NCI-H446 (cell line): ENCODE measurements around the gene EDNRA.

Experiments used
- DNase-seq, 2 experiments: peaks; one replicate each; lab custom pipeline; 2025; lab: John Stamatoyannopoulos, UW

EDNRA gene

DNA sequence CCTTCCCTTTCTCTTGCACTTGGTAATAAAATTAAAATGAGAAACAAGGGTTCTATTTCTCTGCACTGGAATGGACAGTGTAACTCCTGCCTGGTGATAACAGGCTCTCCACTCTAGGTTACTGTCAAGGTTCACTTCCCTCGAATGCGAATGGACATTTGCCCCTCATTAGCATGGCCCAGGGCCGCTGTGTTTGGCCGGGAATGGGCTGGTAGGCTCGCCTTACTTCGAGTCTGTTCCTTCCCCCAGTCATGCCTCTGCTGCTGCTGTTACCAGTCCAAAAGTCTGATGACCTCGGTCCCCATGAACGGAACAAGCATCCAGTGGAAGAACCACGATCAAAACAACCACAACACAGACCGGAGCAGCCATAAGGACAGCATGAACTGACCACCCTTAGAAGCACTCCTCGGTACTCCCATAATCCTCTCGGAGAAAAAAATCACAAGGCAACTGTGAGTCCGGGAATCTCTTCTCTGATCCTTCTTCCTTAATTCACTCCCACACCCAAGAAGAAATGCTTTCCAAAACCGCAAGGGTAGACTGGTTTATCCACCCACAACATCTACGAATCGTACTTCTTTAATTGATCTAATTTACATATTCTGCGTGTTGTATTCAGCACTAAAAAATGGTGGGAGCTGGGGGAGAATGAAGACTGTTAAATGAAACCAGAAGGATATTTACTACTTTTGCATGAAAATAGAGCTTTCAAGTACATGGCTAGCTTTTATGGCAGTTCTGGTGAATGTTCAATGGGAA lies 61.5 kb downstream of the EDNRA start:
- no peak for DNase-seq

DNA sequence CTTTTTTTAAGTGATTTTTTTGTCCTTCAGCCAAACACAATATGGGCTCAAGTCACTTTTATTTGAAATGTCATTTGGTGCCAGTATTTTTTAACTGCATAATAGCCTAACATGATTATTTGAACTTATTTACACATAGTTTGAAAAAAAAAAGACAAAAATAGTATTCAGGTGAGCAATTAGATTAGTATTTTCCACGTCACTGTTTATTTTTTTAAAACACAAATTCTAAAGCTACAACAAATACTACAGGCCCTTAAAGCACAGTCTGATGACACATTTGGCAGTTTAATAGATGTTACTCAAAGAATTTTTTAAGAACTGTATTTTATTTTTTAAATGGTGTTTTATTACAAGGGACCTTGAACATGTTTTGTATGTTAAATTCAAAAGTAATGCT lies 62.1 kb downstream of the EDNRA start:
- no peak for DNase-seq

DNA sequence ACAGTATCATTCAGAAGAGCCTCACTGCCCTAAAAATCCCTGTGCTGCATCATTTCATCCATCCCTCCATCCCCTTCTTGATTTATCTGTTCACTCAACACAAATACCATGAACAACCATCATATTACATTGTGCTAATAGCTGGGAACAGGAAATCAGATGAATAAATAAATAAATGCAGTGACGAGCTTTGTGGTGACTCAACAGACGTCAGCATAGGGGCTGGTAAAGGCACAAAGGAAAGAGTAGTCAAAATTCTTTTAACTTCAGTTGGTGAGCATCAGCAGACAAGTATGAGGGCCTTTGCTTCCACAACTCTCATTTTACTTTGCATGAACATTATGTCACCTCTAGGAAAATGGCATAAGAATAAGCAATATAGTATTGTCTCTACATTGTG lies 65.5 kb downstream of the EDNRA start:
- DNase-seq = no peak

DNA sequence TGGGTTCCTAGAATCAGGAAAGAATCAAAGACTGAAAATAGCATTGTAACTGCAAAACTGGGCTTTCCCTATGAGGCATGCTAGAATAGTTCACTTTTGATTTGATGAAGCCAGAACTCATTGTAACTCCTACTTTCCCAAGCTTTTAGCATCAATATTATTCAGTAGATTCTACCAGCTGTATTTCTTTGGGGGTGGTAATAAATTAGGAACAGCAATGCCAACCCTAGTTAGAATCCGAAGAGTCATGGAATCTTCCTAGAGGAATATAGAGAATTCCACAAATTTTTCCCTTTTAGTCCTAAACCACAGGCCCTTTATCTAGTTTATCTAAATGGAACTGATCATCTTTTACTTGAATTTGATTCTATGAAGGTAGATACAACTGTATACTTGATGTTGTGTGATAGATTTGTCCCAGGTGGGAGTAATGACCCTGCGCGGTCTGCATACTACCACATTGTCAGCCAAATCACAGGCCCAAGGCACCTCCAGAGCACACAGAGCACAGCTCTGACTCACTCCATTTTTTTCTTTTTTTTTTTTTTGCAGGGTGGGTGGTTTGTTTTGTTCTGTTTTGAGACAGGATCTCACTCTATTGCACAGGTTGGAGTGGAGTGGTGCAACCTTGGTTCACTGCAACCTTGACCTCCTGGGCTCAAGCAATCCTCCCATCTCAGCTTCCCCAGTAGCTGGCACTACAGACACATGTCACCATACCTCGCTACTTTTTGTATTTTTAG lies 66.6 kb downstream of the EDNRA start:
- DNase-seq = no peak

DNA sequence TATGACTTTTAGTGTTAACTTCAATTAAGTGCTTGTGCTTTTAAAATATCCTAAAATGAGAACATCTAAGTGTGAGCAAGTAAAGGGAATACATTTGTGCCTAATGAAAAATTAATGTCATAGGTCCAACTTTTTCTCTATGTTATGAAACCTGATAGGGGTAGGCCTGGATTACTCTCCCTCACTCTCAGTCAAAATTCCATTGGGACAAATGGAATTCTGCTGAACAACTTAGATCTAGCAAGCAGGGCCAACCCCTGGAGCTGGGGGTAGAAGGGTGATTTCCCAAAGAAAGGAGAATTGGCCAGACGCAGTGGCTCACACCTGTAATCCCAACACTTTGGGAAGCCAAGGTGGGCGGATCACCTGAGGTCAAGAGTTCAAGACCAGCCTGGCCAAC lies 67.4 kb downstream of the EDNRA start:
- DNase-seq = no peak

DNA sequence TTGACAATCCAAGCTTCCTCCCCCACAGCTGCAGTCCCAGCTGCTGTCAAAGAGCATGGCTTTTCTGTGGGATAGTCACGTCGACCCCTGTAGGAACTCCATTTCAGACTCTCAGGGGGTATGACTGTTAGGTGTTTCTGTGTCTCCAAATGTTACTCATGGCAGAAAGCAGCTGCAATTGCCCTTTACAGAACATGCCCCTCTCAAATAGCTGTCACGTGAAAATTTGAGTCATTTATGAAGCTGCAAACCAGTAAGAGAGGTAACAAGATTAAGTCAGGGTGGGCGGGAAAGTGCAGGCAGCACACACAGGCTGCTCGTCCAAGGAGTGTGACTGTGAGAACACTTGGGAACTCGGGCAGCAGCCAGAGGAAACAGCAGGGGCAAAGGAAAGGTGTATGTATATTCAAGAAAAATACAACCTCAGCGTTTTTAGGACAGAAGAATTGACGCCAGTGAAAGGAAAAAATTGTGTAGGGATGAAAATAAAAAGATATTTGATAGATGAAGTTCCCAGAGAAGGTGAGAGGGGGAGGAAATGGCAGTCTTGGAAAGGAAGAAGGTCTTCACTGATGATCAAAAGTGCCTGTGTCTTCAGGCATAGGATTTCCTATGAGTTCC lies 69.8 kb downstream of the EDNRA start:
- DNase-seq = no peak

DNA sequence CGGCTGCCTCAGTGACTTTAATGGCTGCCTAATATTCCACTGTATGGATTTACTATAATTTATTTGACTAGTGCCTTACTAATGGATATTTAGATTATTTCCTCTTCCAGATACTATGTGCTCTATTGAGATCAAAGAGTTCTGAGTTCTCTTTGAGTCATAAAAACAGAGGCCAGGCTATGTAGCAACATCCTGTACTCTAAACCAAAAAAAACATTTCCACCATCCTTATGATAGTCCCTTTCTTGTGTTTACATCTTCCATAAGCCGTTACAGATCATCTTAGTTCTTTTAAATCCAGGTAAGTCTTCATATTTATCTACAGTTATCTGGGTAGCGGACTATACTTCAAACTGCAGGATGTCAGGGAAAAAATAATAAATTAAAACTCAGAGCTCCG lies 79.7 kb downstream of the EDNRA start:
- no peak for DNase-seq

DNA sequence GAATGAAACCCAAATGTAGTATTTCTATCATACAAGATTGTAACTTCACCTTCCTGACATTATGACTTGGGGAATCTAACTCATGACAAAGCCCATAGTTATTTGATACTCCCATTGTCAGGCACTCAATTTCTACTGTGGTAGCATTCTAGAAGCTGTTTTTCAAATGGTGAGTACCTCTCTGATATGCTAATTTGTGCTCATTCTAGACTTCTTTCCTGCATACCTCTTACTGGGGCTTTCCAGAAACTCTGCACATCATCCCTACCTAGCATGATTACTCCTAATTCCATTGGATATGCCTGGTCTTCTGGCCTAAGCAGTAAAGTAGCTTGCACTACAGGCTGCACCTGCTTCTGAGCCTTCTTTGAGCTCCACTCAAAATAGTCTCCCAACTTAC lies 85.9 kb downstream of the EDNRA start:
- no peak for DNase-seq

DNA sequence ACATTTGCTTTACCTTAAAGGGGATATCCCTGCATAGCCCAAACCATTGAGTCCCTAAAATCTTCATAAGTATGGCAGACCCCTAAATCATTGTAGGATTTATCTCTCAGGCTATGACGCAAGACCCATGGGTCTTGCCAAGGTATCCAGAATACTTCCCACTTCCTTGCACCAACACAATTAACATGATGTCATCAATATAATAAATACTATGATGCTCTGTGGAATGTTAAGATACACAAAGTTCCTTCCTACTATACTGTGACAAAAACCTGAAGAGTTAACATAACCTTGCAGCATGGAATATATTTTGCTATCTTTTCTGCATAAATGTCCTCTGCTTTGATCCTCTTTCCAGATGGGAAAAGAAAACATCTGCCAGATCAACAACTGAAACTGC lies 86.4 kb downstream of the EDNRA start:
- no peak for DNase-seq

DNA sequence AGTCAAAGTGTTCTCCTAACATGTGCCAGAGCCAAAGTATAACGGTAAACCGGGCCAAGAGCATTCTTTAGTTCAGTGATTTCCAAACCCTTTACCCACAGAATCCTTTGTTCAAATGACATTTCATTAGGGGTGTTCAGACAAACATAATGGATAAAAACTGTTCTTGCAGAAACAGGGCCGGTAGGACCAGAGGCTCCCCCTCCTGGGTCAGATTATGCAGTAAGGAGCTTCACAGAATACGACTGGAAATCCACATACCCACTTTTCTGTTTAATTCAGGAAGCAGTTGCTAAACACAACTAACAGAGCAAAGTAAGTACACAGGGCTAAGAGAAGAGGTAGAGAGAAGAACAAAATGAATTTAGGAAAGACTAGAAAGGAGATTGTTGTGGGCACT lies 89.7 kb downstream of the EDNRA start:
- DNase-seq = no peak

DNA sequence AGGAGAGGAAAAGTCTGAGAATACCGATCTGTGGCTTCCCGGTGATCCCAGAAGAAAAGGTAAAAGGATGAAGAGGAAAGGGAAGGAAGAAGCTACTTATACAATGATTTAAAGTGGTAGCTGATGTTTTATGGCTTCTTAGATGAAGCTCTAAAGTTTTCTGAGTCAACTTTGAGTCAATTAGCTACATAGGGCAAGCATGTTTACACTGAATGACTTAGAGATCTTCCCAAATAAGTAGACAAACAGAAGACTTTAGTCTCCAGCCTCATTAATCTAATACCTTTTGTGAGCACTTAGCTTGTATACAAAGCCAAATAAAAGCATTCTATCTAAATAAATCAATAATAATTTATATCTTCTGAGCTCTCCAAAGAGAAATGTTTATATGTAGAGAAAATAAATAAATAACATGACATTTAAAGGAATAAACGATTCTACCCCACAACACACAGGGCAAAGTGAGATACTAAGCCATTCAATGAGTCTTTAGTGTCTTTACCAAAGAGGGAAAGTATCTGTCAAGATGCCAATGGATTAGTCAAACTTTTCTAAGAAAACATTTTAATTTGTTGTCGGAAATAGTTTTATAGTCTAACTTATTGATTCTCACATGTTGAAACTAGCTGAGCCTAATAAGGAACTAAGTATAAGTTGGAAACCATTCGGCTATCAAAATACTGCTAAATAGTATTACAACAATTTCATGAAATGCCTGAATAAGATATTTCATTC lies 90.3 kb downstream of the EDNRA start:
- no peak for DNase-seq

DNA sequence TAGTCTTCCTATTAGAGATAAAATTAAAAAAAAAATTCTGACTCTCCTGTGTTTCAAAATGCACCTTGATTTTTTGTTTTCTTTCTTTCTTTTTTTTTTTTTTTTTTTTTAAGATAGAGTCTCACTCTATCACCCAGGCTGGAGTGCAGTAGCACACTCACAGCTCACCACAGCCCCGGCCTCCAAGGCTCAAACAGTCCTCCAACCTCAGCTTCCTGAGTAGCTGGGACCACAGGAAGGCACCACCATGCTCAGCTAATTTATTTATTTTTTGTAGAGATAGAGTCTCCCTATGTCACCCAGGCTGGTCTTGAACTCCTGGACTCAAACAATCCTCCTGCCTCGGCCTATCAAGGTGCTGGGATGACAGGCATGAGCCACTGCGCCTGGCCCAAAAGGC lies 95.2 kb downstream of the EDNRA start:
- DNase-seq = no peak

DNA sequence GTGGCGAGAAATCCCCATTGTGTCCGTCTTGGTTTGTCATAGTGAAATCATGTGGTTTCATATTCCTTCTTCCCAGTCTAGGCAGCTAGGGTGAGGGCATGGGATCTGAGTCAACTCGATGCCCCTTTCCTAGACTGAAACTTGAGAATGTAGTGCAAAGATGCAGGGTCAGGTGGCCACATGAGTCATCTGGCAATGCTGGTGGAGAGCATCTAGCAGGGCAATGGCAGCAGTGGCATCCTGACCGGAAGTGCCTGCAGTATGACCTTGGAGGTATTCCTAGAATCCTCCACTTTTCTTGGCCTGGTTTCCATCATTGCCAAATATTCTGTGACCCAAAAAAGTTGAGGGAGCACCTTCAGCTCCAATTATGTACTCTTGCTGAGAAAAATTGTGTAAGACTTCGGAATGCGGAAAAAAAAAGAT lies 97.2 kb downstream of the EDNRA start:
- DNase-seq = no peak

DNA sequence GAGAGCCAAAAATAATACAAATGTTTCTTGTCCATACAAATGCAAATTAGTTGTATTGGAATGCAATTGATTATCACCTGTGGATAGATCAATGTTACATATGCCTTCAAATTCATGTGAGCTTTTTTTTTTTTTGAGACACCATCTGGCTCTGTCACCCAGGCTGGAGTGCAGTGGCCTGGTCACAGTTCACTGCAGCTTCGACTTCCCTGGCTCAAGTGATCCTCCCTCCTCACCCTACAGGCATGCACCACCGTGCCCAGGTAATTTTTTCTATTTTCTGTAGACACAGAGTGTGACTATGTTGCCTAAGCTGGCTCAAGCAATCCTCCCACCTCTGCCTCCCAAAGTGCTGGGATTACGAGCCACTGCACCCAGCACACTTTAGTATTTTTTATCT lies 97.7 kb downstream of the EDNRA start:
- DNase-seq = no peak

DNA sequence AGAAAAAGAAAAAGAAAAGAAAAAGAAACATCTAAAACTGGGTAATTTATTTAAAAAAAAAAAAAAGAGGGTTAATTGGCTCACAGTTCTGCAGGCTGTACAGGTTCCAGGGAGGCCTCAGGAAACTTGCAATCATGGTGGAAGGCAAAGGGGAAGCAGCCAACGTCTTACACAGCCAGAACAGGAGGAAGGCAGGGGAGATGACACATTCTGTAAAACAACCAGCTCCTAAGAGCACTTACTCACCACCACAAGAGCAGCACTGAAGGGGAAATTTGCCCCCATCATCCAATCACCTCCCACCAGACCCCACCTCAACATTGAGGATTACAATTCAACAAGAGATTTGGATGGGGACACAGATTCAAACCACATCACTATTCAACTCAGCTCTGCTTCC lies 99.5 kb downstream of the EDNRA start:
- DNase-seq = no peak

DNA sequence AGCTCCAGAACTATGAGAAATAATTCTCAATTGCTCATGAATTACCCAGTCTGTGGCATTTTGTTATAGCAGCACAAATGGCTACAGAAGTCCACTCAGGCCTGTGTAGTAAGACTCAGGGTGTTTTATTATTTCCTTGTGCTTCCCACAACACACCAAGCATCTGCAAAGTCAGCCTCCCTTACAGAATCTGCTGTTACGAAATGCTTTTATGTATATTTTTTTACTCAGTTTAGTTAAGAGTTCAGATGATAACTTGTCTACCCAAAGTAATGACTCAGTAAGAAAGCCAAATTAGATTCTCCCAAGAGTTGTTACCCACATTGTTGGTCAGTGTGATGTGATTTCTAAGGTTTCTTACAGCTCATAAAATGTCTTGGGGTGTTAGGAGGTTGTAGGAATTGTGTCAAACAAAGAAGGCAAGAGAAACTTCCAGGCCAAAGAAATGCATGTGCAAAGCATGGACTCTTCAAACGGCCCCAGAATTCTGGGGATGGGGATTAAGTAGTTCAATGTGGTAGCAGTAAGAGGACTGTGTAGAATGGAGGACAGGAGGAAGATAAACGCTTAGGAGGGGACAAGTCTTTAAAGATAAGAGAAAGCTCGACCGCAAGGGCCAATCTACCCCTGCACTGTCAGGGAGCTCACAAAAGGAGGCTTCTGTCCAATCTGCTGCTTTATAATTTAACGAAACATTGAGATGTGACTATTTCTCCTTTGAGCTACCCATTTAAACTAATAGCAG lies 100.9 kb downstream of the EDNRA start:
- no peak for DNase-seq

DNA sequence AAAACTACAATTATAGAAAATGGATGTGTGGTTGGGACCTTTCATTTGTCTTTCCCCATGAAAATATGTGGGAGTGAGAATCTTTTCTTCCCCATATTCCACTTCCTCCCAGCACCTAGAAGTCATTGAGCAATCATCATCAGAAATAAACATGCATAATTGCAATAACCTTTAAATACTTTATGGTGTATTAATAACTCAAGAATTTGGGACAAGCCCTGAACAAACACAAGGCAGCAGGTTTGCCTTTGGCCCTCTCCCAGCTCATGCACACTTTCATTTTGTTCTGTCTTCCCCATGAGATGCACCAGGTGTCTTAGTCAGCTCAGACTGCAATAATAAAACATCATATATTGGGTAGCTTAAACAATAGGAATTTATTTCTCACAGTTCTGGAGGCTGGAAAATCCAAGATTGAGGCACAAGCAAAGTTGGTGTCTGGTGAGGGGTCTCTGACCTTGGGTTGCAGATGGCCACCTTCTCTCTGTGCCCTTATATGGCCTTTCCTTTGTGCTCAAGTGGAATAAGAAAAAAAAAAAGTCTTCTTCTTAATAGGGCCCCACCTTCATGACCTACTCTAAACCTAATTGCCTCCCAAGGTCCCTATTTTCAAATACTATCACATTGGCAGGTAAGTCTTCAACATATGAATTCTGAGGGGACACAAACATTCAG lies 101.6 kb downstream of the EDNRA start:
- no peak for DNase-seq

DNA sequence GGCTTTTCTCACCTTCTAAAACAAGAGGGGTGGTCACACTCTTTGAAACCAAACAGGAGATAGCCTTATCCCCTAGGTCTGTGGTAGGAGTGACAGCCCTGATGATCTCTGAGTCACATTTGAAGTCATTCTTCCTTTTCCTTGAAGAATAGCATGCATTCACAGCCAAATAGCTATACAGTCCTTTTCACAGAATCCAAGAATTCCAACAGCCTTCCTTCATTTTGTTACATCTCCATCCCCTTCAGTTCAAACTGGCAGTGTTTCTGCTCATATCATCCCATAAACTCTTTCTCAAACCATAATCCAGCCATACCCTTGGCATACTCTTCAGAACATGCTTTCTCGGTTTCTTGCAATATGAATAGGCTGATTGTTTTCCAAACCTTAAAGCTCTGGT lies 103.0 kb downstream of the EDNRA start:
- no peak for DNase-seq

DNA sequence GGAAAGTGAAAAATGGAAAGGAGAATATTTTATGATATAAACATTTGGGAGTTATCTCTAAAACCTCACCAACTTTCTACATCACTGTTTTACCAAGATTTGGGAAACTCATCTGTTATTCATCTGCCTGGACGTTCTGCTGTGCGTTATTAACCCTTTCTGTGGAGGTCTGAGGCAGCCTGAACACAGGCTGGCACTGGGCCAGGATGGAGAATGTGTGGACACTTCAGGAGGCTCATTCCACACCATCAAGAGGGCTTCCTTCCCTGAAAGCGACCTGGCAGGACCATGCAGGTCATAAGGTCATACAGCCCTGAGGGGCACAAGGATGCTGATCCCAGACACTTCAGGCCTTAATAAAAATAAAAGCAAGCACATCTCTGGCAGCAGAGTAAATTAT lies 105.1 kb downstream of the EDNRA start:
- no peak for DNase-seq

DNA sequence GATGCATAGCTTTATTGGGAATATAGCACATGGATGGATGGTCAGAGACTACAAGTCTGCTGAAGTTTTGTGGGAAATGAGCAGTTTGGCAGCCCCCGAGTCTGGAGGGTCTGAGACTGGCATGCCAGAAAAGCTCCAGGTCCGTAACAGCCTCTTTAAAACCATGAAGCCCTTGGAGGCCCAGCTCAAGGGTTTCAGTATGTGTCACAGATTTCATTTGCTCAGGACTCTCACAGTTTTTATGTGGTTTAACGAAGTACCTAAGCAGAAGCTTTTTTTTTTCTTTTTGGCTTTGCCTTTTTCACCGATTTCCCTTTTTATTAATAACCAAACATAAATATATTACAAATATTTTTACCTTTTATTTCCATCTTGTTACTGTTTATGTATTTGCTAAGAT lies 105.7 kb downstream of the EDNRA start:
- DNase-seq = no peak

DNA sequence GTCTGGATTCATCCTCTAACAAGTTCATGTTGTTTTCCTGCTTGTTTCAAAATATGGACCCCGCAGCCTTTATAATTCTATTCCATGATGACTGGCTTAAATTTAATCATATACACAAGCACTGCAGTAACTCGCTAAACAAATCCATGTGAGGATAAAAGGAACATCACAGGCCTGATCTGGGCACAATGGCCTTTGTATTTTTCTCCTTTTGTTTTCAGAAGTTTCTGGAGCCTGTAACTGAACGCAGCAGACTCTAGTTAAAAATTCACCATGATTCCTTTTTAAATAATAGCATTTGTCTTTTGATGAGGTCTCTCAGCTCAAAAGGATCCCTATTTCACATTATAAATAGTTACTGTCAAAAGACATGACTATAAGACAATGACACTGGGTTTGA lies 106.1 kb downstream of the EDNRA start:
- no peak for DNase-seq
